ENCODE results near the gene UTP4.
A peak's percentile ranks its signal among the peaks of the same experiment; 100 is the strongest.
"Not testable (repeated sequence)": the region's sequence is repeated elsewhere in the genome, so short reads cannot be mapped to it uniquely, and the experiment has no call there.

UTP4 gene

GRCh38 chr16:69131839-69132423 lies 518 bp upstream of the UTP4 start:
- peak; percentile 51 to 64 for DNase-seq

GRCh38 chr16:69133373-69133954 lies 1.0 kb downstream of the UTP4 start:
- DNase-seq: peak in 1 of 2 experiments; percentile 17

DNA sequence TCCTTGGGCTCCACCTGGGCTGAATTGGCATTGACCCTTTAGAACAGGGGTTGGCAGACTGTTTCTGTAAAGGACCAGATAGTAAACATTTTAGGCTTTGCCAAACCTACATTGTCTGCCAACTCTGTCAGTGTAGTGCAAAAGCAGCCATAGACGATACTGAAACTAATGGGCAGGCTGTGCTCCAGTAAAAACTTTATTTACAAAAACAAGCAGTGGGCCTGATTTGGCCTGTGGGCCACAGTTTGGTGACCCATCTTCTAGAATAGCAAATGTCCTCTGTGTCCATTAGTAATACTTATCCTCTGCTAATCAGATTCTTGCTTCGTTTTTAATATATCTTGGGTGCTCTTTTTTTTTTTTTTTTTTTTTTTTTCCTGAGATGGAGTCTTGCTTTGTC lies 6.2 kb downstream of the UTP4 start:
- DNase-seq: no peak

DNA sequence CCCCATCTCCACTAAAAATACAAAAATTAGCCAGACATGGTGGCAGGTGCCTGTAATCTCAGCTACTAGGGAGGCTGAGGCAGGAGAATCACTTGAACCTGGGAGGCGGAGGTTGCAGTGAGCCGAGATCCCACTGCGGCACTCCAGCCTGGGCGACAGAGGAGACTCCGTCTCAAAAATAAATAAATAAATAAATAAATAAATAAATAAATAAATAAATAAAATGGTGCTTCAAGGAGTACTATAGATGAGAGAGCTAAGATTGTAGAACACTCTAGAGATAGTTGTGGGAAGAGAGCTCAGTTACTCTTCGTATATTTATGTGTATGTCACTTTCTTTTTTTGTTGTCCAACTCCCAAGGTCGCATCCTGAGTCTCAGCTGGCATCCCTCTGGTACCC lies 7.0 kb downstream of the UTP4 start:
- DNase-seq: not testable (repeated sequence)

GRCh38 chr16:69141014-69141413 lies 8.6 kb downstream of the UTP4 start:
- no peak for DNase-seq

GRCh38 chr16:69141936-69142335 lies 9.5 kb downstream of the UTP4 start:
- no peak for DNase-seq

DNA sequence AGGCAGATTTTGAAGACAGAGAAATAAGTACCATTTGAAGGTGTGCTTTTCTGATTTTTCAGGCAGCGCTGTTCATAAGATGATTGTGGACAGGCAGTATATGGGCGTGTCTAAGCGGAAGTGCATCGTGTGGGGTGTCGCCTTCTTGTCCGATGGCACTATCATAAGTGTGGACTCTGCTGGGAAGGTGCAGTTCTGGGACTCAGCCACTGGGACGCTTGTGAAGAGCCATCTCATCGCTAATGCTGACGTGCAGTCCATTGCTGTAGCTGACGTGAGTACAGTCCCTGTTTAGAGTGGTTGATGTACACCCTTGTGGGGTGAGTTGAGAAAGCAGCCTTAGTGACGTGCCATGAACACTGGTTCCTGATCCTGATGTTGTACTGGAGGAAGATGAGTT lies 10.7 kb downstream of the UTP4 start:
- peak in 1 of 2 experiments; percentile 18 for DNase-seq

GRCh38 chr16:69145658-69146057 lies 13.2 kb downstream of the UTP4 start:
- DNase-seq: peak in 1 of 2 experiments; percentile 32

- not testable (repeated sequence) for DNase-seq
These were observed 17.2 kb downstream of the UTP4 start for GRCh38 chr16:69149621-69150020.

- DNase-seq: peak; percentile 48 to 81
These were observed 17.9 kb downstream of the UTP4 start for GRCh38 chr16:69150146-69150865.

DNA sequence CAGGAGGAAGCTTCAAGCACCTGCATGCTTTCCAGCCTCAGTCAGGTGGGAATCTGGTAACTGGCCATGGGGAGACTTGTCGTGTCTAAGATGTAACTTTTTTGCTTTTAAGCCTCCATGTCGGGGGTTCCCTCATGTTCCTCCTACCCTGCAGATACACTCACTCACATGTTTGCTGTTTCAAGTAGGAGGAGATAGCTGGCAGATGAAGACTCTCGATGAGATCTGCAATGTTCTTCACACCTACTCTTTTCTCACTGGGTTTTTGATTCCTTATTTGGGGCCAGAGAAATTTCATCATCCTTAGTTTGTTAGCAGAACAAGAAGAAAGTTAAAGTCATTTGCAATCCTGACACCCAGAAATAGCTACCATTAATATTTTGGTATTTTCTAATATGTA lies 24.7 kb downstream of the UTP4 start:
- DNase-seq: no peak

- DNase-seq: no peak
These were observed 27.7 kb downstream of the UTP4 start for GRCh38 chr16:69160192-69160591.

DNA sequence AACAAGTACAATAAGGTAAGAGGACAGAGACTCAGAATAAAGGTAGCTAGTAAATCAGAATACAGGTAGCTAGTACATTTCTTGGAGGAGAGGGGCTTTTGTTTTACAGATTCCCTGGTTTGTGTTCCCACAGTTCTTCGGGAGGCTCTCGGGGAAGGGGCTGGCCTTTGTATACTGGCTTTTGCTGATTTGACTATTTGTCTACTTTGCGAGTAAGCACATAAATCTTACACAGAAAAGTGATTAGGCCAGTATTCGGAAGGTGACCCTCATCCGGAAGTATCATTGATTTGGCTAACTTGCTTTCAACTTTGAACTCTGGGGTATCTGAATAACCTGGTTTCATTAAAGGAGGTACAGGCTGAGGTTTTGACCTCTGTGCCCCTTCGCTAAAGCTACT lies 33.1 kb downstream of the UTP4 start:
- DNase-seq: no peak

DNA sequence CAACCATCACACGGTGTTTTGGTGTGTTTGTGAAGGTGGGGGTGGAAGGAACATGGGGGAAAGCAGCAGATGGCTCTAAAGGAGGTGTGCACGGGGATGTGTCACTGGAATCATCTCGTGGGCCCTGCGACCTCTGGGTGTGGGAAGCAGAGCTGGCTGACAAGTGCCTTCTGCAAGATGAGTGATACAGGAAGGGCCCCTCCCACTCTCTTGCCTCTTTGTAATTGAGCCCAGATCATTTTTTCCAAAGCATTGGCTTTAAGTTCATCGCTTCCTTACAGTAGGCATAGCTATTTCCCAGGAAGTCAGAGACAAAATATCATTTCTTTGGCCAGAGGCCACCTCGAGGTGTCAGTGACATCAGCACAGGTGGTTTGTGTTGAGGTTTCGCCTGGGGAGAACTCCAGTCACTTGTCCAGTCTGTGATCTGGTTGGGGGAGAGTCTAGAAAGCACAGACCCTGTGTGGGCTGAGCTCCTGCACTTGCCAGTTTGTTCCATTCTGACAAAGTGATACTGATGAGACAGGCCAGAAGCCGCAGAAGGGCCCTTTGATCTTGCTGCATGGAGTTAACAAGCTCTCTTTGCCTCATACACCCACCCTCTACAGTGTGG lies 33.9 kb downstream of the UTP4 start:
- DNase-seq: no peak

DNA sequence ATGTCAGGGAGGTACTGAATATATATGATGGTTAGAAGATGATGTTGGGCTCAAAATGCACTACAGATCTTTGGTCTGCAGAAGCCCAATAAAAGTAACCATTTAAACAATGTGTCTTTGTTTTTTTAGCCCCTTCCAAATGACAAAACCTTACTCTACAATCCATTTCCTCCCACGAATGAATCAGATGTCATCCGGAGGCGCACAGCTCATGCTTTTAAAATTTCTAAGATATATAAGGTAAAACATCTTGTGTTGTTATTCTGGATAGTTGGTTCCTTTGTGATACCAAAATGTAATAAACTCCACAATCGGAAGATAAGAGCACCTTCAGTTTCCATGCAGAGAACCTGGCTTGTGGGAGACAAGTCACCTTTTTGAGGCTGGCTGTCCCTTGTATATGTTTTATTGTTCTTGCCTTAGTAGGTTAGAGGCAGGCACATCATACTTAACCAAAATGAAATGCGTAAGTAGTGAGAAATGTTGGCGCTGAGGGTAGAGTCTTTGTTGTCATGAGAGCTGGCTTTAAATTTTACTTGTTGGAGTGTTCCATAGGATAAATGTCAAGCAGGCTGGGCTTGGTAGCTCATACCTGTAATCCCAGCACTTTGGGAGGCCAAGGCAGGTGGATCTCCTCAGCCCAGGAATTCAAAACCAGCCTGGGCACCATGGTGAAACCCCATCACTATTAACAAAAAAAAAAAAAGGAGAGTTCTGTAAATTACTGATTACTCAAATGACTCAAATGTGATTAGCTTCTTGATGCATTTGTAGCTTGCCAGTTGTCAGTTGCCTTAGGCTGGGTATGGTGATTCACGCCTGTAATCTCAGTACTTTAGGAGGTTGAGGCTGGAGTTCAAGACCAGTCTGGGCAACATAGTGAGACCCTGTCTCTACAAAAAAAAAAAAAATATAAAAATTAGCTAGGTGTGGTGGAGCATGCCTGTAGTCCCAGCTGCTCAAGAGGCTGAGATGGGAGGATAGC lies 34.8 kb downstream of the UTP4 start:
- DNase-seq: no peak

GRCh38 chr16:69169051-69169450 lies 36.6 kb downstream of the UTP4 start:
- no peak for DNase-seq

- DNase-seq: no peak
These were observed 37.3 kb downstream of the UTP4 start for GRCh38 chr16:69169607-69170352.

DNA sequence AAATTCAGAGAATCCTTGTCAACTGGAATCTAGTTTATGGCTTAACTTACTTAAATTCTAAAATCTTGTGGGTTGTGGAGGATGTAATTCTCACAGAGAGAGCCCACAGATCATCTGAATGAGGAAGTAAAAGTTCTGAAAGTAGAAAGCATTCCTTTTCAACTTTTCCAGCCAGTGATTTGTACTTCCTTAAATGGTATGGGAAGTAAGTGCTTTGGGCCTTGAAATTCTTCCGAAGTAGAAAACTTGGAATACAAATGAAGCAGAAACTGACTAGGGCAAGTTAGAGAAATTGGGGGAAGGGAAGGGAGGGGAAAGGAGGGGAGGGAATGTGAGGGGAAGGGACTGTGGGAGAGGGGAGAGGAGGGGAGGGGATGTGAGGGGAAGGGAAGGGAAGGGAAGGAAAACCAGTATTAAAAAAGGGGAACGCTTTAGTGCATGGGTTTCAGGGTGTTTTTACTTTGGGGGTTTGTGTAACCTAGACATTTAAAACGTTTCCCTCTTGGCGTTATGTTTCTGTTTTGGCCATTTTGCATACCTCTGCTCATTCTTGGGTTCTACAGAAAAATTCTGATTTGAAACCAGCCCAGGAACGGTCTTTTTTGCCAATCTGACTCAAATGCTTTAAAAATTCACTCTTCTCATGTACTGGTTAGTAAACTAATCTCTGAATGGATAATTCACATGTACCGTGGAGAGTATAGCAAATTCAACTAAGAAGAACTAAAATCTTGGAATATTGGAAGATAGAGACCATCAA lies 39.1 kb downstream of the UTP4 start:
- DNase-seq: no peak

DNA sequence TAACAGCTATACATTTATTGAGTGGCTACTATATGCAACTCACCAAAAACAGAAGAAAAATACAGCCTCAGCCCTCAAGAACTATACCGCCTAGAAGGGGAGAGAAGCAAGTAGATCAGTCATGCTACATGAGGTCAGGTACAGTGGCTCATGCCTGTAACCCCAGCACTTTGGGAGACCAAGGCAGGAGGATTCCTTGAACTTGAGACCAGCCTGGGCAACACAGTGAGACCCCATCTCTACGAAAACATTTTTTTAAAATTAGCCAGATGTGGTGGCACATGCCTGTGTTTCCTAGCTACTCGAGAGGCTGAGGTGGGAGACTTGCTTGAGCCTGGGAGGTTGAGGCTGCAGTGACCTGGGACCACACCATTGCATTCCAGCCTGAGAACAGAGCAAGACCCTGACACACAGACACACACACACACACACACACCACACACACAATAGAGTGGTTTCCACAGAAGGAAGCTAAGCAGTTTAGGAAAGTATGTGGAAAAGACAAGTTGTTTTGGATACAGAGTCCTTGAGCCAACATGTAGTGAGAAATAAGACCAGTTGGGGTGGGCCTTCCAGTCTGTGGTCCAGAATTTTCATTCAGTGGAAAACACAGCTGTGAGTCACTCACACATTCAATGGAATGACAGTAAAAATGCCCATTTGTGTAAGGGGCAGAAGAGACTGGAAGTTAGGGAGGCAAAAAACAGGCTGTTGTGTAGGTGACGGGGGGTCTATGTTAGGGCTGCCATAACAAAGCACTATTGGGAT lies 43.8 kb downstream of the UTP4 start:
- no peak for DNase-seq

GRCh38 chr16:69179328-69180010 lies 47.0 kb downstream of the UTP4 start:
- peak in 1 of 2 experiments; percentile 32 for DNase-seq

All from NCI-H524 (cell line).